H9 (cell line): ENCODE data around the gene ME3. TPM values are rescaled to one million over a fixed set of nuclear protein-coding genes. Genes with fewer than 3 reads are reported as not detected.

Experiments used
- DNase-seq: peaks from one replicate; pipeline ENCODE4 v3.0.0-alpha.2; 2017
- H2AFZ ChIP-seq: one replicate; pipeline ENCODE4 v1.6.1; 2013; ENCODE audit warnings: mild to moderate bottlenecking, low read length, control low read depth, moderate library complexity
- H2AK5ac ChIP-seq: 2 replicates; pipeline ENCODE4 v1.6.1; 2013; ENCODE audit warnings: low read length, control low read depth, mixed read lengths; ENCODE audit not compliant: insufficient read length
- H2BK120ac ChIP-seq: one replicate; pipeline ENCODE4 v1.6.1; 2013; ENCODE audit warnings: low read depth, mild to moderate bottlenecking, low read length, control low read depth, inconsistent platforms; ENCODE audit not compliant: poor library complexity, severe bottlenecking
- H2BK12ac ChIP-seq: 2 replicates; pipeline ENCODE4 v1.6.1; 2013; ENCODE audit warnings: low read length, control low read depth, mixed read lengths, low read depth; ENCODE audit not compliant: insufficient read length
- H2BK15ac ChIP-seq: 2 replicates; pipeline ENCODE4 v1.6.1; 2013; ENCODE audit warnings: low read depth, low read length, control low read depth
- H2BK20ac ChIP-seq: one replicate; pipeline ENCODE4 v1.6.1; 2013; ENCODE audit warnings: low read depth, mild to moderate bottlenecking, low read length, control low read depth, inconsistent platforms; ENCODE audit not compliant: poor library complexity, severe bottlenecking
- H2BK5ac ChIP-seq: 2 replicates; pipeline ENCODE4 v1.6.1; 2013; ENCODE audit warnings: low read length, control low read depth, mixed read lengths; ENCODE audit not compliant: insufficient read length
- H3K14ac ChIP-seq: 2 replicates; pipeline ENCODE4 v1.6.1; 2013; ENCODE audit warnings: low read length, control low read depth; ENCODE audit not compliant: insufficient read depth
- H3K18ac ChIP-seq: 2 replicates; pipeline ENCODE4 v1.6.1; 2013; ENCODE audit warnings: low read depth, mild to moderate bottlenecking, mixed read lengths, low read length, control low read depth; ENCODE audit not compliant: insufficient read length
- H3K23ac ChIP-seq: 2 replicates; pipeline ENCODE4 v1.6.1; 2013; ENCODE audit warnings: low read length, control low read depth, mixed read lengths, low read depth; ENCODE audit not compliant: insufficient read length
- H3K23me2 ChIP-seq: 2 replicates; pipeline ENCODE4 v1.6.1; 2013; ENCODE audit warnings: low read depth, mild to moderate bottlenecking, mixed read lengths, low read length, control low read depth; ENCODE audit not compliant: insufficient read length, poor library complexity, severe bottlenecking
- H3K27ac ChIP-seq: 2 replicates; pipeline ENCODE4 v1.5.1; 2013; ENCODE audit warnings: low read length, control low read depth, mixed read lengths, low read depth; ENCODE audit not compliant: insufficient read length
- H3K27me3 ChIP-seq: 2 replicates; pipeline ENCODE4 v1.6.1; 2013; ENCODE audit warnings: low read length, control low read depth, inconsistent platforms; ENCODE audit not compliant: insufficient read depth
- H3K4ac ChIP-seq: 2 replicates; pipeline ENCODE4 v1.6.1; 2013; ENCODE audit warnings: low read depth, mild to moderate bottlenecking, control low read depth, inconsistent platforms, low read length, moderate library complexity
- H3K4me1 ChIP-seq: 2 replicates; pipeline ENCODE4 v1.6.1; 2013; ENCODE audit warnings: low read length, control low read depth, inconsistent platforms; ENCODE audit not compliant: insufficient read depth
- H3K4me2 ChIP-seq: 2 replicates; pipeline ENCODE4 v1.6.1; 2013; ENCODE audit warnings: low read length, control low read depth, mixed read lengths; ENCODE audit not compliant: insufficient read length, insufficient read depth
- H3K56ac ChIP-seq: 2 replicates; pipeline ENCODE4 v1.6.1; 2013; ENCODE audit warnings: low read depth, mild to moderate bottlenecking, mixed read lengths, low read length, control low read depth; ENCODE audit not compliant: insufficient read length
- H3K79me1 ChIP-seq: 2 replicates; pipeline ENCODE4 v1.6.1; 2013; ENCODE audit warnings: low read depth, mild to moderate bottlenecking, moderate library complexity, low read length, control low read depth, inconsistent platforms; ENCODE audit not compliant: insufficient read depth, poor library complexity, severe bottlenecking
- H3K79me2 ChIP-seq: 2 replicates; pipeline ENCODE4 v1.6.1; 2013; ENCODE audit warnings: low read length, control low read depth, inconsistent platforms; ENCODE audit not compliant: insufficient read depth
- H3K9ac ChIP-seq: 2 replicates; pipeline ENCODE4 v1.6.1; 2013; ENCODE audit warnings: low read length, control low read depth, mixed read lengths; ENCODE audit not compliant: insufficient read length; ENCODE audit errors: extremely low read depth
- H3K9me3 ChIP-seq: one replicate; pipeline ENCODE4 v1.6.1; 2013; ENCODE audit warnings: low read depth, low read length, inconsistent platforms; ENCODE audit not compliant: control insufficient read depth
- H3T11ph ChIP-seq: one replicate; pipeline ENCODE4 v1.6.1; 2013; ENCODE audit warnings: mild to moderate bottlenecking, low read length, control low read depth, inconsistent platforms
- H4K20me1 ChIP-seq: one replicate; pipeline ENCODE4 v1.6.1; 2013; ENCODE audit not compliant: control insufficient read depth, insufficient read length, insufficient read depth
- H4K5ac ChIP-seq: 2 replicates; pipeline ENCODE4 v1.6.1; 2013; ENCODE audit warnings: low read depth, mild to moderate bottlenecking, mixed read lengths, low read length, control low read depth; ENCODE audit not compliant: insufficient read length
- H4K8ac ChIP-seq: replicated peaks from 2 replicates; pipeline ENCODE4 v1.6.1; 2013; ENCODE audit warnings: low read length, control low read depth, mixed read lengths, low read depth; ENCODE audit not compliant: insufficient read length
- H4K91ac ChIP-seq: 2 replicates; pipeline ENCODE4 v1.6.1; 2013; ENCODE audit warnings: low read depth, mild to moderate bottlenecking, moderate library complexity, mixed read lengths, low read length, control low read depth; ENCODE audit not compliant: insufficient read length
- H3K27ac Mint-ChIP-seq, 3 experiments: 2 replicates in 2 of 3; 3 replicates in 1 of 3; pipeline ENCODE4 v1.8.0; 2020 to 2021; ENCODE audit warnings: mixed read lengths in 3 of 3, mild to moderate bottlenecking in 1 of 3, moderate library complexity in 1 of 3
- H3K27me3 Mint-ChIP-seq: 2 replicates; pipeline ENCODE4 v1.8.0; 2021; ENCODE audit warnings: low read depth, mild to moderate bottlenecking, moderate library complexity, mixed read lengths
- H3K36me3 Mint-ChIP-seq, 3 experiments: 2 replicates in 2 of 3; 3 replicates in 1 of 3; pipeline ENCODE4 v1.8.0; 2020 to 2021; ENCODE audit warnings: low read depth in 3 of 3, mixed read lengths in 3 of 3; ENCODE audit not compliant: insufficient read depth in 1 of 3
- H3K4me1 Mint-ChIP-seq, 2 experiments: 2 replicates each; pipeline ENCODE4 v1.8.0; 2020; ENCODE audit warnings: mixed read lengths in 2 of 2
- H3K4me3 Mint-ChIP-seq, 2 experiments: 2 replicates in 1 of 2; 3 replicates in 1 of 2; pipeline ENCODE4 v1.8.0; 2020 to 2021; ENCODE audit warnings: mild to moderate bottlenecking in 2 of 2, mixed read lengths in 2 of 2, moderate library complexity in 1 of 2
- H3K9me3 Mint-ChIP-seq, 2 experiments: 2 replicates in 1 of 2; 3 replicates in 1 of 2; pipeline ENCODE4 v1.8.0; 2020; ENCODE audit warnings: mild to moderate bottlenecking in 2 of 2, mixed read lengths in 2 of 2, moderate library complexity in 1 of 2
- CTCF ChIP-seq: fragments of 200-600 bp; sonication (generic); conservative IDR thresholded peaks from 3 replicates; pipeline ENCODE4 v1.8.0; 2021; ENCODE audit warnings: antibody characterized with exemption, mild to moderate bottlenecking
- WGBS: extraction: QIAGEN DNeasy Blood & Tissue Kit; methylation state at CpG from one replicate; pipeline ENCODE4 v1.1.7; 2013; ENCODE audit warnings: missing lambda C conversion rate, low lambda C conversion rate, mixed read lengths; ENCODE audit not compliant: insufficient read length; ENCODE audit errors: extremely low coverage; 5-methylcytosine and 5-hydroxymethylcytosine counted together
- total RNA-seq: library from RNA; stranded (reverse); gene quantifications from 2 replicates; pipeline ENCODE4 v1.2.1, GENCODE V29; 2021

ME3 gene
- total RNA-seq, 1 experiment from 2014 or later = 2.8 TPM

- Histone ChIP-seq H3K4me1 (peaks cover 9% of the 10 kb centered on the region; the same call in 1 of the 2 replicates), H2BK5ac (no peak overlapping the region), H3K23me2 (no peaks in the 10 kb centered on the region), H3K9ac (no peak overlapping the region), H3K4ac (no peak overlapping the region), H3K14ac (no peak overlapping the region), H3K79me2 (no peaks in the 10 kb centered on the region), H2BK20ac (no peak overlapping the region), H2BK120ac (no peak overlapping the region), H2AFZ (no peak overlapping the region), H4K8ac (no peak overlapping the region), H4K5ac (no peak overlapping the region), H3K18ac (no peak overlapping the region), H4K20me1 (no peaks in the 10 kb centered on the region), H3K79me1 (no peaks in the 10 kb centered on the region), H3T11ph (no peak overlapping the region), H4K91ac (no peak overlapping the region), H2AK5ac (no peak overlapping the region), H3K27ac (no peak overlapping the region), H3K23ac (no peak overlapping the region), H2BK12ac (no peak overlapping the region), H3K56ac (no peak overlapping the region), H3K9me3 (peaks cover 15% of the 10 kb centered on the region), H3K27me3 (no peaks in the 10 kb centered on the region), H2BK15ac (no peak overlapping the region), H3K4me2 (no peak overlapping the region)
- peaks cover 11 to 35% (median 12%) of the 10 kb centered on the region in 3 experiments for H3K36me3 Mint-ChIP-seq
- H3K27ac Mint-ChIP-seq = peak overlapping the region in 1 of 3 experiments; percentile 54; a peak in 1 of 7 replicates
- peaks cover 30 to 33% of the 10 kb centered on the region in 2 experiments for H3K9me3 Mint-ChIP-seq
- H3K27me3 Mint-ChIP-seq = no peaks in the 10 kb centered on the region
- no CpG with 5 or more reads among the region's 3 CpGs for WGBS
- no peak for DNase-seq
- peaks cover 40 to 49% of the 10 kb centered on the region in 2 experiments for H3K4me1 Mint-ChIP-seq
- no peak for TF ChIP-seq CTCF
- H3K4me3 Mint-ChIP-seq = no peak overlapping the region
Observed at GRCh38 chr11:86595451-86595850, 77.0 kb downstream of the ME3 start.
